Keratinocyte (primary cell): Measurements from ENCODE around the gene NFAM1. TPM values are rescaled to one million over a fixed set of nuclear protein-coding genes. Genes with fewer than 3 reads are reported as not detected.

Source experiments
- DNase-seq: peaks from one replicate; pipeline ENCODE4 v3.0.0-alpha.2; 2011; ENCODE audit warnings: low read depth, missing footprints, low spot score
- FAIRE-seq: peaks from 2 replicates; lab custom pipeline; 2011; peaks lifted over from hg19 to GRCh38; lab: Jason Lieb, UNC
- H2AFZ ChIP-seq: 2 replicates; pipeline ENCODE4 v1.6.0; 2012; ENCODE audit warnings: low read length, control low read depth, inconsistent platforms; ENCODE audit not compliant: control insufficient read depth
- H3K27ac ChIP-seq: 2 replicates; pipeline ENCODE4 v1.5.1; 2011; ENCODE audit warnings: low read length; ENCODE audit not compliant: control insufficient read depth, insufficient read depth
- H3K27me3 ChIP-seq: 3 replicates; pipeline ENCODE4 v1.6.0; 2011; ENCODE audit warnings: low read length; ENCODE audit not compliant: control insufficient read depth, insufficient read depth; ENCODE audit errors: extremely low read depth
- H3K36me3 ChIP-seq, 2 experiments: 2 replicates in 1 of 2; 3 replicates in 1 of 2; pipeline ENCODE4 v1.5.1; 2011; ENCODE audit warnings: low read length in 2 of 2, mild to moderate bottlenecking in 1 of 2; ENCODE audit not compliant: control insufficient read depth in 2 of 2, insufficient read depth in 2 of 2; ENCODE audit errors: extremely low read depth in 1 of 2
- H3K4me1 ChIP-seq: 3 replicates; pipeline ENCODE4 v1.5.1; 2011; ENCODE audit warnings: low read length; ENCODE audit not compliant: control insufficient read depth, insufficient read depth; ENCODE audit errors: extremely low read depth
- H3K4me2 ChIP-seq: 3 replicates; pipeline ENCODE4 v1.6.0; 2011; ENCODE audit warnings: low read depth, low read length; ENCODE audit not compliant: control insufficient read depth, insufficient read depth; ENCODE audit errors: extremely low read depth
- H3K4me3 ChIP-seq, 3 experiments: fragments of 200-600 bp in 1 of 3; sonication (generic) in 1 of 3; 2 replicates in 2 of 3; 3 replicates in 1 of 3; pipeline ENCODE4 v1.5.1; 2011 to 2016; ENCODE audit warnings: low read length in 3 of 3, mild to moderate bottlenecking in 3 of 3, control low read depth in 2 of 3, inconsistent platforms in 1 of 3, low read depth in 1 of 3, mixed read lengths in 1 of 3, mixed run types in 1 of 3, moderate library complexity in 1 of 3; ENCODE audit not compliant: control insufficient read depth in 2 of 3, insufficient read depth in 2 of 3; ENCODE audit errors: extremely low read depth in 1 of 3
- H3K79me2 ChIP-seq: 2 replicates; pipeline ENCODE4 v1.6.0; 2012; ENCODE audit warnings: low read length; ENCODE audit not compliant: control insufficient read depth, insufficient read depth
- H3K9ac ChIP-seq: 3 replicates; pipeline ENCODE4 v1.6.0; 2011; ENCODE audit warnings: low read length; ENCODE audit not compliant: control insufficient read depth, insufficient read depth; ENCODE audit errors: extremely low read depth
- H3K9me1 ChIP-seq: 3 replicates; pipeline ENCODE4 v1.6.0; 2011; ENCODE audit warnings: low read length; ENCODE audit not compliant: control insufficient read depth, insufficient read depth; ENCODE audit errors: extremely low read depth
- H3K9me3 ChIP-seq: 2 replicates; pipeline ENCODE4 v1.5.1; 2012; ENCODE audit warnings: low read depth, low read length; ENCODE audit not compliant: control insufficient read depth
- H4K20me1 ChIP-seq: 3 replicates; pipeline ENCODE4 v1.6.0; 2011; ENCODE audit warnings: low read length; ENCODE audit not compliant: control insufficient read depth, insufficient read depth; ENCODE audit errors: extremely low read depth
- CTCF ChIP-seq, 3 experiments: IDR thresholded peaks in 1 of 3; conservative IDR thresholded peaks in 1 of 3; optimal IDR thresholded peaks in 1 of 3; 2 replicates in 2 of 3; 3 replicates in 1 of 3; pipeline versions ENCODE3 to v1.5.1; 2011; ENCODE audit warnings: low read length in 3 of 3, mild to moderate bottlenecking in 3 of 3, moderate library complexity in 2 of 3, control low read depth in 1 of 3, inconsistent platforms in 1 of 3; ENCODE audit not compliant: insufficient read depth in 2 of 3; ENCODE audit errors: extremely low read depth in 1 of 3
- EZH2 ChIP-seq: IDR thresholded peaks from one replicate; pipeline ENCODE4 v1.6.1; 2012; ENCODE audit warnings: inconsistent platforms, mild to moderate bottlenecking, low read length, moderate library complexity
- dilution Hi-C: fragments of 300-500 bp; cut with MboI; formaldehyde crosslinking; loops from one replicate; pipeline ENCODE4 v1.7.0; 2020; ENCODE audit warnings: low sequenced_read_pairs; ENCODE audit not compliant: extremely low pct_ligation_motif_present
- polyA plus RNA-seq, 5 experiments: library from polyadenylated mRNA; depleted of rRNA in 3 of 5; stranded (reverse) in 3 of 5; stranded (forward) in 1 of 5; unstranded in 1 of 5; fragments of >200 nt; gene quantifications; 1 replicate in 1 of 5; 2 replicates in 3 of 5; 3 replicates in 1 of 5; pipeline versions ENCODE4 v1.2.1 to v1.2.3, GENCODE V29; 2011 to 2012; ENCODE audit warnings: missing spikeins in 2 of 5, low read depth in 1 of 5, low replicate concordance in 1 of 5

NFAM1 gene
- polyA plus RNA-seq, 1 donor (not counting 4 experiments of a cell fraction or from before 2014, with no cell fraction given) = not detected

- Histone ChIP-seq H3K4me3 (no peak overlapping the region), H3K36me3 (no peaks in the 10 kb centered on the region), H3K9me1 (no peaks in the 10 kb centered on the region), H3K79me2 (no peaks in the 10 kb centered on the region), H3K9me3 (no peaks in the 10 kb centered on the region), H2AFZ (no peak overlapping the region), H4K20me1 (no peaks in the 10 kb centered on the region), H3K4me2 (no peak overlapping the region), H3K27me3 (peaks cover 19% of the 10 kb centered on the region), H3K9ac (no peak overlapping the region), H3K27ac (no peak overlapping the region), H3K4me1 (peaks cover 5% of the 10 kb centered on the region)
- no peak for DNase-seq
- FAIRE-seq = no peak
- dilution Hi-C loops = no loop called here
- TF ChIP-seq CTCF (optimal IDR thresholded peaks at IDR 0.05 in 1 of 3, IDR thresholded peaks at IDR 0.05 in 1 of 3, conservative IDR thresholded peaks at IDR 0.05 in 1 of 3; ENCODE audit: extremely low read depth in 1 of 3, insufficient read depth in 2 of 3, low read length in 3 of 3) (no peak), EZH2 (no peak)
Observed at GRCh38 chr22:42384506-42384905, 47.7 kb downstream of the NFAM1 start.

GRCh38 chr22:42383851-42384417 lies 48.3 kb downstream of the NFAM1 start:
- H4K20me1 ChIP-seq = no peaks in the 10 kb centered on the region
- DNase-seq (no peak), FAIRE-seq (no peak)
- H3K36me3 ChIP-seq = no peaks in the 10 kb centered on the region
- no peaks in the 10 kb centered on the region for H3K9me1 ChIP-seq
- H3K27me3 ChIP-seq = peaks cover 19% of the 10 kb centered on the region
- H3K9ac ChIP-seq = no peak overlapping the region
- dilution Hi-C loops = no loop called here
- H3K4me1 ChIP-seq = peaks cover 1% of the 10 kb centered on the region
- H2AFZ ChIP-seq = no peak overlapping the region
- H3K9me3 ChIP-seq = no peaks in the 10 kb centered on the region
- no peak overlapping the region for H3K4me3 ChIP-seq
- no peaks in the 10 kb centered on the region for H3K79me2 ChIP-seq
- no peak overlapping the region for H3K4me2 ChIP-seq
- TF ChIP-seq CTCF (optimal IDR thresholded peaks at IDR 0.05 in 1 of 3, IDR thresholded peaks at IDR 0.05 in 1 of 3, conservative IDR thresholded peaks at IDR 0.05 in 1 of 3; ENCODE audit: extremely low read depth in 1 of 3, insufficient read depth in 2 of 3, low read length in 3 of 3) (no peak), EZH2 (no peak)
- no peak overlapping the region for H3K27ac ChIP-seq
